T-helper 2 cell treated with Interferon-gamma antibody and Interleukin-4, amounts not matched to agents 100 ng/mL and 5 ng/mL, for 36 hours (primary cell): ENCODE results near the gene SLC13A5. TPM values are rescaled to one million over a fixed set of nuclear protein-coding genes. Genes with fewer than 3 reads are reported as not detected.
"Not testable (repeated sequence)": the region's sequence is repeated elsewhere in the genome, so short reads cannot be mapped to it uniquely, and the experiment has no call there.

Source experiments
- intact Hi-C: fragments of 100-400 bp; cut with micrococcal nuclease; formaldehyde crosslinking; loops from one replicate; pipeline ENCODE4 v1.15.1; 2023
- total RNA-seq: library from RNA; stranded (reverse); gene quantifications from 2 replicates; pipeline ENCODE4 v1.2.3, GENCODE V29; 2022

Gene SLC13A5
- not detected in 2 replicates for total RNA-seq

DNA sequence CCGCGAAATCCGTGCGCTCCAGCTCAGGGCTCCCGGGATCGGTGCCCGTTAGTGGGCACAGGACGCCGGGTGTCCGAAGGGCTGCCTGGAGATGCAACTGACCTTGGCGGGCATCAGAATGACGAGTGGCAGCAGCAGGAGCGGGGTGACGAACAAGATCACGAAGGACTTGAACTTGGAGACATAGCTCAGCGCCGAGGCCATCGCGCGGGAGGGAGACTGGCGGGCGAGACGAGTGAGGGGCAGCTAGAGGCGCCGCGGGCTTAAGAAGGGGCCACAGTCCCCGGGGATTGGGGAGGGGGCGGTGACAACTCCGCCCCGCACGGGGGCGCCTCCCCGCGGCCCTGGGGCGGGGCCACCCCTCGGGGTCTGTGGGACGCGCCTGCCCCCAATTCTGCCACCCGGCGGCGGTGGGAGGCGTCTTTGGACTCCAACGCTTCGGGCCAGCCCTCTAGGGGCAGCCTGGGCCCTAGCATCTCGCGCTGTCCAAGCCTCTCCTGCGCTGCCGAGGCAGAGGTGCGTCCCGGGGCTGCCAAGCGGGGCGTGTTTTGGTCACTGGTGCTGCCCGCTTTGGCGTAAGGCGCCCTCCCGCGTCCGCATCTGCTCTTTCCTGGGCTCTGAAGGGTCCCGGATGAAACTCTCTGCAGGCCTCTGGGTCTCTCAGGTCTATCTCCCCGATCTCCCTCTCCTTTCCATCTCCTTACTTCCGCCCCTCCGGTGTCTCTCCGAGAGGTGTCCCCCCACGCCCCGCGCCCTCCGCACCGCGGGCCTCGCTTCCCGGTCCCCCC, at the start of gene SLC13A5:
Gene SLC13A5 (minus strand): TSS at position 240 of the 788 bp plus-strand sequence. CDS start 36 bp downstream, at position 204.
- intact Hi-C loops, result no loop called here

- intact Hi-C loops, result no loop called here
Measured at GRCh38 chr17:6761779-6762178, 48.6 kb upstream of the SLC13A5 start.

- intact Hi-C loops, result loop anchor here (10.0 kb wide), 1 partner anchor 93 kb away; no protein-coding TSS in a partner anchor
Measured at GRCh38 chr17:6757747-6758146, 44.6 kb upstream of the SLC13A5 start.

GRCh38 chr17:6756425-6757031, 43.4 kb upstream of the SLC13A5 start:
- intact Hi-C loops, result loop anchor here (10.0 kb wide), 1 partner anchor 92 kb away; no protein-coding TSS in a partner anchor

DNA sequence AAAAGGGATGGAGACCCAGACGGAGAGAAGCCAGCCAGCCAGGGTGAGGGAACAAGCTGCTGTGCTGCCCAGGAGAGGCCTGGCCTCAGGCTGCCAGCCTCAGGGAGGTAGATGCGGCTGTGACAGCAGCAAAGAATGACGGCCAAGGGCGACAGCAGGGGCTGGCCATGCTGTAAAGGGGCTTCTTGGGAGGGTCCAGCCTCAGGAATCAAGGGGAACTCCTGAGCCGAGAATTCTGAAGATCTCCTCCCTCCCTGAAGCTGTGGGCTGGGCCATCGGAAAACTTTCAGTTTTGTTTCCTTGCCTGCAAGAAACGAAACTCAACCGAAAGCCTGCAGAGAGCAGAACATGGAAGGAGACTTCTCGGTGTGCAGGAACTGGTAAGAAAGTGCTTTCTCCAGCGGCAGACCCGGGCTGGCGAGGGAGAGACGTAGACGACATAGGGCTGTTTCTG, 42.6 kb upstream of the SLC13A5 start, which contains the start of gene XAF1:
Gene XAF1 (plus strand): TSS at position 316 of the 454 bp plus-strand sequence. CDS start 33 bp downstream, at position 349.
- intact Hi-C loops, result loop anchor here (10.0 kb wide), 1 partner anchor 91 kb away; no protein-coding TSS in a partner anchor

- intact Hi-C loops, result loop anchor here (10.0 kb wide), 1 partner anchor 90 kb away; no protein-coding TSS in a partner anchor
Measured at GRCh38 chr17:6755281-6755680, 42.1 kb upstream of the SLC13A5 start.

DNA sequence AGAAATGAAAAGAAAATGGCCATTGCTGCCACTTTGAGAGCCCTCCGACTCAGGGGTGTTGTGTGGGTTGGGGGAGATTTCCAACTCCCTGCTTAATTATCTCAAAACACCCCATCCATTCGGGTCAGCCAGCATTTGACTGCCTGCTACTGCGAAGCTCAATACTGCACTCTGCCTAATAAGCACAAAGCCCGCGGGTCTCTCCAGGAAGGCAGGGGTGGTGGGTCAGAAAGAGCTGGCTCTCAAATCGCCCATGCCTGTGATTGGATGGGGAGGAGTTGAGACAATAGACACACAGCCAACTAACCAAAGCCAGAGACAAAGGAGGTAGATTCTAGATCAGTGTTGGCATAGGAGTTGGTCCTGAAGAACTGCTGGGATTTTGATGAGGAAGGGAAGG, 40.4 kb upstream of the SLC13A5 start:
- intact Hi-C loops, result loop anchor here (10.0 kb wide), 1 partner anchor 89 kb away; no protein-coding TSS in a partner anchor

DNA sequence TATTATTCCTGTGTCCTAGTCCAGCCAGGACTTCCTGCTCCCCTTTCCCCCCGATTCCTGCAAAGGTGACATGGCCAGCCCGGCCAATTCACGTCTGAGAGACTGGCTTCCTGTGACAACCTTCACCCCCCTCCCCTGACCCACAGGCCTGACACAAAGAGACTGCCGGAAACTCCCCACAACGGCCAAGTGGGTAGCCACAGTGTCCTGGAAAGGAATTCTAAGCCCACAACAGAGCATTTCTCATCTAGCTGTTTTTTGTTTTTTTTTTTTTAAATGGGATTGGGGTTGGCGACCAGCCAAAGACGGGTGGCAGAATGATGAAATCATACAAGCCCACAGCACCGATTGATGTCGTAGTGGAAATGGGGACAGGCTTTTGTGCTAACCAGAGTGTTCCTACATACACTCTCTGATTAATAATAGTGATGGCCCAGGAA, 39.9 kb upstream of the SLC13A5 start:
- intact Hi-C loops, result loop anchor here (10.0 kb wide), 1 partner anchor 88 kb away; no protein-coding TSS in a partner anchor

- intact Hi-C loops, result loop anchor here (10.0 kb wide), 1 partner anchor 87 kb away; no protein-coding TSS in a partner anchor
Measured at GRCh38 chr17:6752068-6752909, 39.1 kb upstream of the SLC13A5 start.

DNA sequence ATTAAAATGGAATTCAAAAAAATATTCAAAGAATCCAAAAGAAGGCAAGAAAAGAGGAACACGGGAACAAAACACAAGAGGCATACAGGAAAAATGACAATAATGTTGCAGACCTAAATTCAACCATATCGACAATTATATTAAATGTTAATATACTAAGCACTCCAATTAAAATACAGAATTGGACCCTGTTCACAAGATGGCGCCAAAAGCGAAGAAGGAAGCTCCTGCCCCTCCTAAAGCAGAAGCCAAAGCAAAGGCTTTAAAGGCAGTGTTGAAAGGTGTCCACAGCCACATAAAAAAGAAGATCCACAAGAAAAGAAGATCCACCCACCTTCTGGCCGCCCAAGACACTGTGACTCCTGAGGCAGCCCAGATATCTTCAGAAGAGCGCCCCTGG, 36.4 kb upstream of the SLC13A5 start:
- intact Hi-C loops, result loop anchor here (2.0 kb wide), 1 partner anchor 93 kb away; no protein-coding TSS in a partner anchor

DNA sequence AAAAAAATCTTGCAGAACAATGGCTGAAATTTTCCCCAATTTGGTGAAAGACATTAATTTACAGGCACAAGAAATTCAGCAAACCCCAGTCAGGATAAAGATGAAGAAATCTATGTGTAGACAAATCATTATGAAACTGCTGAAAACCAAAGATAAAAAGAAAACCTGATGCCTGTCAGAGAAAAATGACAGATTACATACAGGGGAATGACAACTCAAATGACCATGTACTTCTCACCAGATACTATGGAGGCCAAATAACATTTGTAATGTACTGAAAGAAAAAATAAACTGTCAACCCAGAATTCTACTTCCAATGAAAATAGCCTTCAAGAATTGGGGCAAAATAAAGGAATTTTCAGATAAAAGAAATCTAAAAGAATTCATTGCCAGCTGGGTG, 35.4 kb upstream of the SLC13A5 start:
- intact Hi-C loops, result loop anchor here (2.0 kb wide), 1 partner anchor 94 kb away; no protein-coding TSS in a partner anchor

DNA sequence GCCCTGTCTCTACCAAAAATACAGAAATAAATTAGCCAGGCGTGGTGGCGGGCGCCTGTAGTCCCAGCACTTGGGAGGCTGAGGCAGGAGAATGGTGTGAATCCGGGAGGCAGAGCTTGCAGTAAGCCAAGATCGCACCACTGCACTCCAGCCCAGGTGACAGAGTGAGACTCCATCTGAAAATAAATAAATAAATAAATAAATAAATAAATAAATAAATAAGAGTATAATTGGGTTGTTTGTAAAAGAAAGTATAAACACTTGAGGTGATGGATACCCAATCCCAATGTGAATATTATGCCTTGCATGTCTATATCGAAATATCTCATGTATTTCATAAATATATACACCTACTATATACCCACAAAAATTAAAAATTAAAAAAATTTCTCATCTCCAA, 33.5 kb upstream of the SLC13A5 start:
- intact Hi-C loops, result not testable (repeated sequence)

DNA sequence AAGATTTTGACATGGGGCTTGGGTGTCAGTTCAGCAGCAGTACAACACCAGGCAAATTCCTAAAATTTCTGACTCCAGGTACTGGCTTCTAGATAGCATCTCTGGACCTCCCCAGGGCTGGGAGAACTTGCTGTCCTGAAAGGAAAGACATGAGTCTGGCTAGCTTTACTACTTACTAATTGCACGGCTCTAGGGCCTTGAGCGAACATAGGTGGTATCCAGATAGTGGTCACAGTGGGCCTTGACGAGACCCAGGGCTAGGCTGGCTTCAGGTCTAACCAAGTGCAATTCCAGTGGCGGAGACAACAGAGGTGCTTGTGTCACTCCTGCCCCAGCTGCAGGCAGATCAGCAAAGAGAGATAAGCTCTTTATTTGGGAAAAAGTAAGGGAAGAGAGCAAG, 16.4 kb upstream of the SLC13A5 start:
- intact Hi-C loops, result no loop called here

- intact Hi-C loops, result no loop called here
Measured at GRCh38 chr17:6724009-6724408, 10.8 kb upstream of the SLC13A5 start.

DNA sequence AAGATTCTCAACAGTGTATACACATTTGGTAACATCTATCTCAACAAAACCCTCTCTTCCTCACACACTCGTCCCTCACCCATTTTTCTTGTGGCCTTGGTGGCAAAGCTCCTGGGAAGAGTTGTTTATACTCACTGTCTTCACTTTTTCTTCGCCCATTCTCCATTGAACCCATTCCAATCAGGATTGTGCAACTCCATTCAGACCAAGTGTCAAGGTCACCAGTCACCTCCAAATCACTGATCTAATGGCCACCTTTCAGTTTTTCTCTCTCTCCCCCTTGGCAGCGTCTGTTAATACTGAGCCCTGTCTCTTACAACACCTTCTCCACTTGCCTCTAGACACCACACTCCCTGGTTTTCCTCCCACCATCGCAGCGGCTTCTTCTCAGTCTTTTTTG, 8.6 kb upstream of the SLC13A5 start:
- intact Hi-C loops, result no loop called here

- intact Hi-C loops, result no loop called here
Measured at GRCh38 chr17:6716736-6717135, 3.6 kb upstream of the SLC13A5 start.

DNA sequence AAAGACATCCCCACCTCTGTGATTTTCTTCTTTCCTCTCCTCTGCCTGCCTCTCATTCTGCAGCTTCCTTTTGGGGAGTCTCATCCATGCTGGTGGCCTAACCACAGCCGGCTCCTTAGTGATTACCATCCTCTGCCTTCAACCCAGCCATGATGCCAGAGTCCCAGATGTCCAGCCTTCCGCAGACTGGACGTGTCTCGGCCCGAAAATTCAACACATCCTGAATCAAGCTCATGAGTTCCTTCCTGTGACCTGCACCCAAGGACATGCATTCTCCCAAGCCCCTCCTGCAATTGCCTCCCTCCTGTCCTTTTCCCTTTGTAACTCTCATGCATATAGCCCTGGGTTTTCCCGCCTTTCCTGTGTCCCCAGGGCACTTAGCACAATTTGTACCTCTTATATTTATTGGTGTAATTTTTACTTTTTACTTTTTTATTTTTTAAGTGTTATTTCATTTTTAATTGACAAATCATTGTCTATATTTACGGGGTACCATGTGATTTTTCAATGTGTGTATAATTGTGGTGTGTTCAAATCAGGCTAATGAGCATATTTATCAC, 1.2 kb upstream of the SLC13A5 start:
- intact Hi-C loops, result no loop called here

DNA sequence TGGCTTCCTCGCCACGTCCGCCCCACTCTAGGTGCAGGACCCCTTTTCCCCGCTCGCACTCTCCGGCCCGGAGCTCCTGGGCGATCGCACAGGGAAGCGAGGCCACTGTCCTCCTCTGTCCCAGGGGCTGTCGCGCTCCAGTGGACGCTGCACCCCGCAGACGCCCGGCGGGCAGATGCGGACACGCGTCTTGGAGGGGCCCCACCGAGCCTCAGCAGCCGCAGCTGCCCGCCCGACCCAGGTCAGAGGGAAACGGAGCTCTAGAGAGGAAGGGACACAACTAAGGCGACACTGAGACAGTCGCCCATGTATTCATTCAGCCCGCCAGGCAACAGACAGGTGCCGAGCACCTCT, 726 bp upstream of the SLC13A5 start:
- intact Hi-C loops, result no loop called here

GRCh38 chr17:6712854-6713129, 377 bp downstream of the SLC13A5 start:
- intact Hi-C loops, result no loop called here

GRCh38 chr17:6712058-6712853, 913 bp downstream of the SLC13A5 start:
- intact Hi-C loops, result no loop called here
